Measurements from ENCODE around the gene LMTK3.
A peak's percentile ranks its signal among the peaks of the same experiment; 100 is the strongest.
"Not testable (repeated sequence)": the region's sequence is repeated elsewhere in the genome, so short reads cannot be mapped to it uniquely, and the experiment has no call there.

The LMTK3 gene

DNA sequence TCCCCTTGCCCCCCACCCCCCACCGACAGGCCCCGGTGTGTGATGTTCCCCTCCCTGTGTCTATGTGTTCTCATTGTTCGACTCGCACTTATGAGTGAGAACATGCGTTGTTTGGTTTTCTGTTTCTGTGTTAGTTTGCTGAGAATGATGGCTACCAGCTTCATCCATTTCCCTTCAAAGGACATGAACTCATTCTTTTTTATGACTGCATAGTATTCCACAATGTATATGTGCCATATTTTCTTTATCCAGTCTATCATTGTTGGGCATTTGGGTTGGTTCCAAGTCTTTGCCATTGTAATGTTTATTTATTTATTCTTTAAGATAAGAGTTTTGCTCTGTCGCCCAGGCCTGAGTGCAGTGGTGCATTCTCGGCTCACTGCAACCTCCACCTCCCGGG is 26.4 kb upstream of the LMTK3 start:
- not testable (repeated sequence) for DNase-seq

DNA sequence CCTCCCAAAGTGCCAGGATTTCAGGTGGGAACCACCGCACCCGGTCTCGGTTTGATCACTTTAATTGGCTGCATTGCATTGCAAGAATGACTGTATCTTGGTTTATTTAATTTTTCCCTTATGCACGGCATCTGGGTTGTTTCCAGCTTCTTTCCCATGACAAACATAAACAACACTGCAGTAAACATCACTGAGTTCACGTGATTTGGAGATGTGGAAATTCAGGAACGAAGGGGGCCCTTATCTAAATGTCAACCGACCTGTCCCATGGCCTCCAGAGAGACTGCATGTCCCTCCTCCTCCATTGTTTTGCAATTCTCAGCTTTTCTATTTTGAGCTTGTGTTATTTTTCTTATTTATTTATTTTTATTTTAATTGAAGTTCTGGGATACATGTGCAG is 25.9 kb upstream of the LMTK3 start:
- no peak for DNase-seq

GRCh38 chr19:48533770-48534169 is 22.1 kb upstream of the LMTK3 start:
- DNase-seq: no peak

GRCh38 chr19:48530770-48531169 is 19.1 kb upstream of the LMTK3 start:
- DNase-seq: no peak

- no peak for DNase-seq
Measured at GRCh38 chr19:48530066-48530720, 18.6 kb upstream of the LMTK3 start.

DNA sequence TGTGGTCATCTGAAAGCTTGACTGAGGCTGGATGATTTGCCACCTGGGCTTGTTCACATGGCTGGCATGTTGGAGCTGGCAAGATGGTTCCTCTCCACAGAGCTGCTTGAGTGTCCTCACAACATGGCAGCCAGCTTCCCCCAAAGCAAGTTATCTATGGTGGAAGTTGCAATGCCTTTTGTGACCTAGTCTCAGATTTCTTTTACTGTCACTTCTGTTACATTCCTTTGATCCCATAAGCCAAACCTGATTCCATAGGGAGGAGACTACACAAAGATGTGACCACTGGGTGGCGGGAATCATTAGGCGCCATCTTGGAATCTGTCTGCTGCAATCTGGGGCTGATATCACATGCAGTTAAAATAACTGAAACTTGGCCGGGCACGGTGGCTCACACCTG is 17.5 kb upstream of the LMTK3 start:
- DNase-seq: no peak

GRCh38 chr19:48524732-48525131 is 13.1 kb upstream of the LMTK3 start:
- no peak for DNase-seq

DNA sequence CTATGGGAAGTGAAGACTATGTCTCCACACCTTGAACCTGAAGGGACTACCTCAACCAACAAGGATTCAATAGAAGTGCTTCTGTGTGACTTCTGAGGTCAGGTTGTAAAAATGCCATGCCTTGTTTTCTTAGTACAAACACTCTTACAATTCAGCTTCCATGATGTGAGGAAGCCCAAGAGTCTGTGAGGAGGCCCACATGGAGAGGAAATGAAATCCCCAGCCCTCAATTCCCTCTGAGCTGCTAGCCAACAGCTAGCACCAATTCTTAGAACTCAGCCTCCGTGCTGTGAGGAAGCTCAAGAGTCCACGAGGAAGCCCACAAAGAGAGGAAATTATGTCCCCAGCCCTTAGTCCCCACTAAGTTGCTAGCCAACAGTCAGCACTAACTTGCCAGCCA is 12.6 kb upstream of the LMTK3 start:
- no peak for DNase-seq

GRCh38 chr19:48520134-48520533 is 8.5 kb upstream of the LMTK3 start:
- DNase-seq: no peak

GRCh38 chr19:48519426-48519825 is 7.8 kb upstream of the LMTK3 start:
- DNase-seq: not testable (repeated sequence)

- no peak for DNase-seq
Measured at GRCh38 chr19:48518207-48518606, 6.6 kb upstream of the LMTK3 start.

GRCh38 chr19:48516536-48516935 is 4.9 kb upstream of the LMTK3 start:
- no peak for DNase-seq

GRCh38 chr19:48514123-48514458 is 2.5 kb upstream of the LMTK3 start:
- DNase-seq: no peak

DNA sequence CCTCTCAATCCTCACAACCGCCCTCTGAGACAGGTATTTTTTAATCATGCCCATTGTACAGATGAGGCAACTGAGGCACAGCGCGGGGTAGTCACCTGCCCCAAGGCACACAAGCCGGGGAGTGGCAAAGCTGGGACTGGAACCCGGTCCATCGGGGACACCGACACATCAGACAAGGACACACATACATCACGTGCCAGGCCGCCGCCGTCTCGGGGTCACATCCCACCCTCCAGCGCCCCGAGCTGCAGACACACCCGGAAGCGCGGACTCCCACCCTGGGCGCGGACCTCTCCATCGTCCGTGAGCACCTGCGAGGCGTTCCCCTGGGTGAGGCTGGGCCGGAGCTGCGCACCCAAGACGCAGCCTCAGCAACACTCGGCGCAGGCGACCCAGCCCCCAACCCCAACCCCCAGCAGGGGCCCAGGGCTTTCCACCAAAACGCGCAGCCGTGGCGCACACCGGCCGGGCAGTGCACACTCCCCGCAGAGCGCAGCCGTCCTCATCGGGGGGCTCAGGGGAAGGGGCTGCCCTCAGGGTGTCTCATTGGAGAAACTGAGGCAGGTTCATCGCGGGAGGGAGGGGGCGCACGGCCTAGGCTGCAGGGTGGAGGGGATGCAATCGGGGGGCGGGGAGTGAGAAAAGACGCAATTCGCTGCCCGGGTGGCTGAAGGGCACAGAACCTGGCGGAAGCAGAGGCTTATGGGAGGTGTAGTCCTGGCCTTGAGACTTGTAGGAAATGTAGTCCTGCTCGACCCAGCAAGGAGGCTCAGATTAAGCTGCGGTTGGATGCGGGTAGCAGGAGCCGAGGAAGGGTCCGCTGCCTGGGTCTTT is 1.9 kb upstream of the LMTK3 start:
- DNase-seq: peak; percentile 73 to 77

DNA sequence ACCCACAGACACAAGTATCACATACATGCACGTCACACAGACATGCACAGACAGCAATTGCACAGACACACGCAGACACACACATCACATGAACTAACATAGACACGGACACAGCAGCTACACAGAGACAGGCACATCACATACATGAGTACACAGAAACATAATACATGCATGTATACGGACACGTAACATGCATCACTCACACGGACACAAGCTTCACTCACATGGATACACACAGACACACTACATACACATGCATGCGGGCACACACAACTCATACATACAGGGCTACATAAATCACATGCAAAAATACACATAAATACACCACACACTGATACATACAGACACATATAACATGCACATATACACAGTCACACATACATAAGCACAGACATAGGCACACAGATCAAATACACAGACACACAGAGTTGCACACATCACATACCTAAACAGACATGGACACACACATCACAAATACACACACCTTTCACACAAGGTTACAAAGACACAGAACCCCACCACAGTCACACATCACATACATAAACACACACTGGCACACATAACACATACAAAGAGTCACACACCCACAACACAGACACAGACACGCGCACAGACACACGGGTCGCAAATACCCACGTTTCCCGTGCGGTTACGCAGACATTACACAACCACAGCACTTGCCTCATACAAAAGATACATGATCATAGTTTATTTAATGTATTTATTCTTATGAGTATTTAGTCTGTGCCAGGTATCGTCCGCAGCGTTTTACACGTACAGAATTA is 1.1 kb upstream of the LMTK3 start:
- no peak for DNase-seq

DNA sequence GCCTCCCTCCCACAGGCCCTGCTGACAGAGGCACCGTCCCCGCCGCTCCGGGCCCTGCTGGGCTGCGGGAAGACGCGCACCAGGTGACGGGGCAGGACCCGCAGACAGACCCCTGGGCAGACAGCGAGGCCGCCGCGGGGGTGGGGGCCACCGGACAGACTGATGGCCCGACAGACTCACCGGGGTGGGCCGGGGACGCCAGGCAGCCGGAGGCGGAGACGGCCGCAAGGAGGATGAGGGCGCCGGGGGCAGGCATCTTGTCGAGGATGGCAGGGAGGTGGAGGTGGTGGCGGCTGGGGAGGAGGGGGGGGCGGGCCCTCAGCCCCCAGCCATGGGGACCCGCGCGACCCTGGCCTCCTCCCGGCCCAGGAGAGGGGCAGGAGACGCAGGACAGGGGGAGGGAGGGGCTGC is 309 bp downstream of the LMTK3 start:
- DNase-seq: no peak

- peak in 1 of 2 experiments; percentile 3 for DNase-seq
Measured at GRCh38 chr19:48510421-48511268, 990 bp downstream of the LMTK3 start.

- no peak for DNase-seq
Measured at GRCh38 chr19:48509467-48510194, 2.0 kb downstream of the LMTK3 start.

DNA sequence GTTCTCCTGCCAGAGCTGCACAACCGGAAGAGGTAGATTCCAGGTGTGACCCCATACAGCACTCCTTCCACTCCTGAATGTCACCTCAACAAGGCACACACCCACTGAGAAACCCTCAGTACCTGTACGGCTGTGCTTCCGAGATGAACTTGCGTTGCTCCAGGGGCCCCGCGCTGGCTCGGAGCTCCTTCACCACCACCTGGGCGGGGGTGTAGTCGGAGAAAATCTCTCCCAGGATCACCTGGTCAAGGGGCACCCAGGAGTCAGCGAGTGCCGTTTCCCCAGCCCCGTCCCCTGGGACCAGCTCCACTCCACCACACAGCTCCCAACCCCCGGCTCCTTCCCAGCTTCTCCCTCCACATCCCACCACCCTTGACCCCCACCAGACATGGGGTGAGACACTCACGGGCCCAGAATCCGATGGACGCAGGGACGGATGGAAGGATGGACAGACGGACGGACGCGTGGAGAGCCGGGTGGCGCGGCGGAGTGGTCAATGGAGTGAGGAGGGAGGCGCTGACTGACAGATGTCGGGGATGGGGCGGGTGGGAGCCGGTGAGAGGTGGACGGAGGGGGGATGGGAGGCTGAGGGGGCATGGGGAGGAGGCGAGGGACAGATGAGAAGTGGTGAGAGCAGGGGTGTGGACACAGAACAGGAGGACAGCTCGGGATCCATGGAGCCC is 2.8 kb downstream of the LMTK3 start:
- DNase-seq: no peak

DNA sequence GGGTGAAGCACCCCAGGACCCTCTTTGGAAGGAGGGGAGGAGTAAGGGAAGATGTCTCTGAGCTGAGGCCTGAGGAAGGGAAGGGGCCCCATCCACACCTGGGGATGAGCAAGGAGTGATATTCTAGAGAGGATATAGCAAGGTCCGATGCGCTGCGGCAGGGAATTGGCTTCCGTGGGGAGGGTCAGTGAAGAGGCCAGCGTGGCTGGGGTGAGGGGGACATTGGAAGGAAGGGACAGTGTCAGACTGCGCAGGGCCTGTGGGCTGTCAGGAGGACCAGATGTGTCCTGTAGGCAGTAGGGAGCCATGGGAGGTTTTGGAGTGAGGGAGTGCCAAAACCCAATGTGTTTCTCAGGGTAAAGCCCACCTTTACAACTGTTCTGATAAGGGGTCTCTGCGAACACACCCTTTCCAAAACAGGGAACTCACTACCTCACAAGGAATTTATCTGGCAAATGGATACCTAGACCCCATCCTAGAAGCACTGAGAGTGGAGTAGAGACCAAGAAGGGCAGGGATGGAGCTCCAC is 3.7 kb downstream of the LMTK3 start:
- DNase-seq: no peak

GRCh38 chr19:48506138-48506733 is 5.4 kb downstream of the LMTK3 start:
- DNase-seq: peak; percentile 56 to 63
